K562 (cell line): ENCODE measurements around the gene RASGRP2. TPM values are rescaled to one million over a fixed set of nuclear protein-coding genes. Genes with fewer than 3 reads are reported as not detected.

Experiments
- ATAC-seq: fragments of 200-7000 bp; cut with Tn5 transposase; 3 replicates; pipeline ENCODE4 v1.9.1; 2020; ENCODE audit warnings: moderate library complexity
- BruUV-seq: library from RNA; stranded (reverse); fragments of 400-500 nt; replicated peaks from 2 replicates; lab custom pipeline; 2021; lab: Mats Ljungman, UMichigan
- CTCF ChIA-PET: fragments of 300-600 bp; formaldehyde crosslinking; extraction: SDS; loops from one replicate; lab custom pipeline; 2021; ENCODE audit warnings: low intra/inter-chr PET ratio; lab: Yijun Ruan, JAX
- POLR2A ChIA-PET: fragments of 300-600, 350-650 bp; sonication (Branson Sonifier 250); formaldehyde crosslinking; extraction: SDS; loops from one replicate; lab custom pipeline; 2021; ENCODE audit warnings: antibody characterized with exemption, inconsistent platforms; lab: Yijun Ruan, JAX
- DNase-seq, 4 experiments: peaks; one replicate each; pipeline versions ENCODE4 v3.0.0 to v3.0.0-alpha.2; 2011 to 2018; ENCODE audit warnings: low spot score in 3 of 4, mixed read lengths in 3 of 4; ENCODE audit errors: extremely low read depth in 1 of 4
- FAIRE-seq: peaks from 2 replicates; lab custom pipeline; 2011; peaks lifted over from hg19 to GRCh38; lab: Jason Lieb, UNC
- H2AFZ ChIP-seq: 2 replicates; pipeline ENCODE4 v1.6.0; 2011; ENCODE audit warnings: low read depth, low read length, control low read depth, inconsistent platforms
- H3K27ac ChIP-seq: fragments of 200-600 bp; 3 replicates; pipeline ENCODE4 v1.8.0; 2011; ENCODE audit warnings: low read depth, mild to moderate bottlenecking, control low read depth, inconsistent platforms, low read length, moderate library complexity, mixed read lengths; ENCODE audit errors: extremely low read depth
- H3K27me3 ChIP-seq, 2 experiments: fragments of 300-600 bp in 1 of 2; 2 replicates in 1 of 2; 3 replicates in 1 of 2; pipeline versions ENCODE4 v1.6.0 to v1.8.0; 2011; ENCODE audit warnings: inconsistent platforms in 2 of 2, low read length in 2 of 2, mild to moderate bottlenecking in 1 of 2, mixed read lengths in 1 of 2, moderate library complexity in 1 of 2; ENCODE audit not compliant: control insufficient read depth in 2 of 2, insufficient read depth in 2 of 2
- H3K36me3 ChIP-seq: fragments of 300-600 bp; 3 replicates; pipeline ENCODE4 v1.8.0; 2011; ENCODE audit warnings: mild to moderate bottlenecking, low read length, inconsistent platforms; ENCODE audit not compliant: control insufficient read depth, insufficient read depth
- H3K4me1 ChIP-seq, 2 experiments: fragments of 200-600 bp in 1 of 2; replicated peaks in 1 of 2; 2 replicates in 1 of 2; 3 replicates in 1 of 2; pipeline versions ENCODE4 v1.5.1 to v1.8.0; 2011; ENCODE audit warnings: inconsistent platforms in 2 of 2, low read length in 2 of 2, mild to moderate bottlenecking in 1 of 2, mixed read lengths in 1 of 2, moderate library complexity in 1 of 2; ENCODE audit not compliant: control insufficient read depth in 2 of 2, insufficient read depth in 2 of 2
- H3K4me2 ChIP-seq: 2 replicates; pipeline ENCODE4 v1.6.1; 2011; ENCODE audit warnings: low read length, control low read depth, inconsistent platforms, mixed read lengths; ENCODE audit not compliant: insufficient read depth
- H3K4me3 ChIP-seq: fragments of 200-600 bp; sonication (generic), shearing (Covaris generic); 2 replicates; pipeline ENCODE4 v1.5.1; 2016; ENCODE audit warnings: control low read depth, inconsistent platforms
- H3K79me2 ChIP-seq: fragments of 200-600 bp; 3 replicates; pipeline ENCODE4 v1.8.0; 2011; ENCODE audit warnings: low read length, inconsistent platforms; ENCODE audit not compliant: control insufficient read depth, insufficient read depth
- H3K9ac ChIP-seq, 2 experiments: 2 replicates each; pipeline versions ENCODE4 v1.6.0 to v1.6.1; 2011; ENCODE audit warnings: low read depth in 2 of 2, low read length in 2 of 2, control low read depth in 1 of 2, inconsistent platforms in 1 of 2, mild to moderate bottlenecking in 1 of 2, mixed read lengths in 1 of 2; ENCODE audit not compliant: insufficient read depth in 1 of 2
- H3K9me1 ChIP-seq: one replicate; pipeline ENCODE4 v1.6.0; 2011; ENCODE audit warnings: inconsistent platforms, mild to moderate bottlenecking, low read length, moderate library complexity; ENCODE audit not compliant: control insufficient read depth, insufficient read depth
- H3K9me3 ChIP-seq: replicated peaks from 2 replicates; pipeline ENCODE4 v1.5.1; 2011; ENCODE audit warnings: low read depth, low read length, inconsistent platforms; ENCODE audit not compliant: control insufficient read depth, insufficient read depth
- H4K20me1 ChIP-seq: replicated peaks from 2 replicates; pipeline ENCODE4 v1.6.1; 2011; ENCODE audit warnings: low read length, inconsistent platforms, mixed read lengths; ENCODE audit not compliant: control insufficient read depth, insufficient read depth
- CBFA2T3 ChIP-seq: fragments of 450-650 bp; IDR thresholded peaks from 2 replicates; pipeline ENCODE4 v1.6.1; 2017
- GATAD2A ChIP-seq: fragments of 450-650 bp; IDR thresholded peaks from 2 replicates; pipeline ENCODE4 v1.6.1; 2017
- WGBS: fragments of 100-300 bp; shearing (Covaris generic); methylation state at CpG from one replicate; pipeline ENCODE4 v1.1.6; 2016; ENCODE audit warnings: low coverage, mixed read lengths; ENCODE audit not compliant: insufficient coverage; ENCODE audit errors: missing lambda C conversion rate; 5-methylcytosine and 5-hydroxymethylcytosine counted together
- in situ Hi-C: fragments of 300-500 bp; cut with MboI; formaldehyde crosslinking; loops from 4 replicates; pipeline ENCODE4 v1.15.0; 2018; ENCODE audit warnings: inconsistent platforms, mixed read lengths
- intact Hi-C: fragments of 100-400 bp; cut with micrococcal nuclease; formaldehyde crosslinking; loops from 2 replicates; pipeline ENCODE4 v1.14.2; 2022
- polyA plus RNA-seq, 8 experiments: library from polyadenylated mRNA; depleted of rRNA in 4 of 8; stranded (reverse) in 5 of 8; unstranded in 3 of 8; fragments of >200 nt; fragmentation: Nextera tagmentation in 2 of 8; fragmentation: Illumina TruSeq in 1 of 8; extraction: Ambion mirVana in 2 of 8; extraction: Trizol in 1 of 8; gene quantifications; 2 replicates each; pipeline versions ENCODE4 v1.2.1 to v1.2.3, GENCODE V29; 2011 to 2014; ENCODE audit warnings: inconsistent platforms in 1 of 8, missing spikeins in 1 of 8
- total RNA-seq, 7 experiments: library from RNA; depleted of rRNA in 6 of 7; stranded (reverse); fragments of >200 nt in 6 of 7; fragmentation: Illumina TruSeq in 2 of 7; extraction: Trizol in 2 of 7; gene quantifications; 2 replicates each; pipeline versions ENCODE4 v1.2.1 to v1.2.3, GENCODE V29; 2011 to 2021; ENCODE audit warnings: low replicate concordance in 1 of 7
- TF ChIP-seq, protein P1 (sequence below): sonication (generic); formaldehyde crosslinking; IDR thresholded peaks from 2 replicates; pipeline ENCODE4 v1.8.1; 2023; ENCODE audit warnings: missing genetic modification reagents, mild to moderate bottlenecking, borderline replicate concordance
- TF ChIP-seq, protein P2 (sequence below), 2 experiments: fragments of 450-650 bp in 1 of 2; sonication (generic) in 1 of 2; formaldehyde crosslinking in 1 of 2; IDR thresholded peaks; 2 replicates each; pipeline versions ENCODE4 v1.7.1 to v1.9.0; 2016 to 2022; ENCODE audit warnings: inconsistent platforms in 1 of 2, mild to moderate bottlenecking in 1 of 2, missing genetic modification reagents in 1 of 2
- TF ChIP-seq, protein P3 (sequence below): sonication (generic); formaldehyde crosslinking; IDR thresholded peaks from 2 replicates; pipeline ENCODE4 v1.9.0; 2022; ENCODE audit warnings: mild to moderate bottlenecking, missing genetic modification reagents

RASGRP2 gene
- total and polyA plus RNA-seq, 9 of the 15 experiments (the other 6 are each of a cell fraction or from before 2014, with no cell fraction given) = 0.87 to 22.7 (median 5.5) TPM

DNA sequence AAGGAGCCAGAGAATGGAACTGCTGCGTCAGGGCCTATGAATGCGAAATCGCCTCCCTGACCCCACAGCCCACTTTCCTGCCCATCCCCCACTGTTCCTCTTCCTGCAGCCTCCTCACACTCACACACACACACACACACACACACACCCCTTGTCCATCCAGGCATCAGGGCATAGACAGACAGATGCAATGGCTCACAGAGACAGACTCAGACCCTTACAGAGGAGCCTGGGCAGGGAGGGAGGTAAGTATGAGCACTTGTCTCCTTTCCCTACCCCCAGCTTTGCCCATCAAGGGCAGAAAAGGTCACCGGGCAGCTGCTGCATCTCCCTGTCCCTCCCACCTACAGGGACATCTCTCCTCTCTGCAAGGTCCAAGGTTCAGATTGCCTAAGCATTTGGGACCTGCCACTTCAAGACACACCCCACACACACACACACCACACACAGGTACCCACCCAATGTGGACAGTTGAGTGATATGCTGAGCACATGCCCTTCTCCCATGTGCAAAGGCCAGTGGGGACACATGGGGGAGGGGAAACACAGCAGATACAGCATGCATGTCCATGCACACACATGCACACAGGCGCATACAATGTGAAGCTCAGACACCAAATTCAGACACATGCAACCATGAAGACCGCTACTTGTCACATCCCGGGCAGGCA, 18.9 kb downstream of the RASGRP2 start:
- intact Hi-C loops = loop anchor here (10.0 kb wide), 1 partner anchor 70 kb away; no protein-coding TSS in a partner anchor
- no peak overlapping the region for H3K9ac ChIP-seq
- peaks cover 0 to 14% of the 10 kb centered on the region in 2 experiments; a peak in 3 of 5 replicates for H3K27me3 ChIP-seq
- H3K36me3 ChIP-seq = no peaks in the 10 kb centered on the region
- no peak overlapping the region for H3K4me3 ChIP-seq
- H3K4me1 ChIP-seq = peaks cover 0 to 26% of the 10 kb centered on the region in 2 experiments; a peak in 4 of 5 replicates
- no TSS peak for BruUV-seq
- no peaks in the 10 kb centered on the region for H3K9me1 ChIP-seq
- CTCF ChIA-PET = interaction anchor here (0.6 kb wide), 1 partner anchor 312 kb away, joined by 3 read pairs; no protein-coding TSS in a partner anchor
- H3K79me2 ChIP-seq = no peaks in the 10 kb centered on the region
- H4K20me1 ChIP-seq = peaks cover 2% of the 10 kb centered on the region; the same call in 1 of the 2 replicates
- FAIRE-seq = no peak
- DNase-seq = no peak
- no peak for ATAC-seq
- H3K9me3 ChIP-seq = no peaks in the 10 kb centered on the region
- WGBS = 14% methylated on average over 7 of the region's 7 CpGs
- in situ Hi-C loops = no loop called here
- 0 out of 2 replicates have a peak, but pooled peaks have one; percentile 16 for TF ChIP-seq CBFA2T3
- TF ChIP-seq, protein P1, sequence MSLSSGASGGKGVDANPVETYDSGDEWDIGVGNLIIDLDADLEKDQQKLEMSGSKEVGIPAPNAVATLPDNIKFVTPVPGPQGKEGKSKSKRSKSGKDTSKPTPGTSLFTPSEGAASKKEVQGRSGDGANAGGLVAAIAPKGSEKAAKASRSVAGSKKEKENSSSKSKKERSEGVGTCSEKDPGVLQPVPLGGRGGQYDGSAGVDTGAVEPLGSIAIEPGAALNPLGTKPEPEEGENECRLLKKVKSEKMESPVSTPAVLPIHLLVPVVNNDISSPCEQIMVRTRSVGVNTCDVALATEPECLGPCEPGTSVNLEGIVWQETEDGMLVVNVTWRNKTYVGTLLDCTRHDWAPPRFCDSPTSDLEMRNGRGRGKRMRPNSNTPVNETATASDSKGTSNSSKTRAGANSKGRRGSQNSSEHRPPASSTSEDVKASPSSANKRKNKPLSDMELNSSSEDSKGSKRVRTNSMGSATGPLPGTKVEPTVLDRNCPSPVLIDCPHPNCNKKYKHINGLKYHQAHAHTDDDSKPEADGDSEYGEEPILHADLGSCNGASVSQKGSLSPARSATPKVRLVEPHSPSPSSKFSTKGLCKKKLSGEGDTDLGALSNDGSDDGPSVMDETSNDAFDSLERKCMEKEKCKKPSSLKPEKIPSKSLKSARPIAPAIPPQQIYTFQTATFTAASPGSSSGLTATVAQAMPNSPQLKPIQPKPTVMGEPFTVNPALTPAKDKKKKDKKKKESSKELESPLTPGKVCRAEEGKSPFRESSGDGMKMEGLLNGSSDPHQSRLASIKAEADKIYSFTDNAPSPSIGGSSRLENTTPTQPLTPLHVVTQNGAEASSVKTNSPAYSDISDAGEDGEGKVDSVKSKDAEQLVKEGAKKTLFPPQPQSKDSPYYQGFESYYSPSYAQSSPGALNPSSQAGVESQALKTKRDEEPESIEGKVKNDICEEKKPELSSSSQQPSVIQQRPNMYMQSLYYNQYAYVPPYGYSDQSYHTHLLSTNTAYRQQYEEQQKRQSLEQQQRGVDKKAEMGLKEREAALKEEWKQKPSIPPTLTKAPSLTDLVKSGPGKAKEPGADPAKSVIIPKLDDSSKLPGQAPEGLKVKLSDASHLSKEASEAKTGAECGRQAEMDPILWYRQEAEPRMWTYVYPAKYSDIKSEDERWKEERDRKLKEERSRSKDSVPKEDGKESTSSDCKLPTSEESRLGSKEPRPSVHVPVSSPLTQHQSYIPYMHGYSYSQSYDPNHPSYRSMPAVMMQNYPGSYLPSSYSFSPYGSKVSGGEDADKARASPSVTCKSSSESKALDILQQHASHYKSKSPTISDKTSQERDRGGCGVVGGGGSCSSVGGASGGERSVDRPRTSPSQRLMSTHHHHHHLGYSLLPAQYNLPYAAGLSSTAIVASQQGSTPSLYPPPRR (CRISPR knock-in tag) = no peak
- TF ChIP-seq, protein P2, sequence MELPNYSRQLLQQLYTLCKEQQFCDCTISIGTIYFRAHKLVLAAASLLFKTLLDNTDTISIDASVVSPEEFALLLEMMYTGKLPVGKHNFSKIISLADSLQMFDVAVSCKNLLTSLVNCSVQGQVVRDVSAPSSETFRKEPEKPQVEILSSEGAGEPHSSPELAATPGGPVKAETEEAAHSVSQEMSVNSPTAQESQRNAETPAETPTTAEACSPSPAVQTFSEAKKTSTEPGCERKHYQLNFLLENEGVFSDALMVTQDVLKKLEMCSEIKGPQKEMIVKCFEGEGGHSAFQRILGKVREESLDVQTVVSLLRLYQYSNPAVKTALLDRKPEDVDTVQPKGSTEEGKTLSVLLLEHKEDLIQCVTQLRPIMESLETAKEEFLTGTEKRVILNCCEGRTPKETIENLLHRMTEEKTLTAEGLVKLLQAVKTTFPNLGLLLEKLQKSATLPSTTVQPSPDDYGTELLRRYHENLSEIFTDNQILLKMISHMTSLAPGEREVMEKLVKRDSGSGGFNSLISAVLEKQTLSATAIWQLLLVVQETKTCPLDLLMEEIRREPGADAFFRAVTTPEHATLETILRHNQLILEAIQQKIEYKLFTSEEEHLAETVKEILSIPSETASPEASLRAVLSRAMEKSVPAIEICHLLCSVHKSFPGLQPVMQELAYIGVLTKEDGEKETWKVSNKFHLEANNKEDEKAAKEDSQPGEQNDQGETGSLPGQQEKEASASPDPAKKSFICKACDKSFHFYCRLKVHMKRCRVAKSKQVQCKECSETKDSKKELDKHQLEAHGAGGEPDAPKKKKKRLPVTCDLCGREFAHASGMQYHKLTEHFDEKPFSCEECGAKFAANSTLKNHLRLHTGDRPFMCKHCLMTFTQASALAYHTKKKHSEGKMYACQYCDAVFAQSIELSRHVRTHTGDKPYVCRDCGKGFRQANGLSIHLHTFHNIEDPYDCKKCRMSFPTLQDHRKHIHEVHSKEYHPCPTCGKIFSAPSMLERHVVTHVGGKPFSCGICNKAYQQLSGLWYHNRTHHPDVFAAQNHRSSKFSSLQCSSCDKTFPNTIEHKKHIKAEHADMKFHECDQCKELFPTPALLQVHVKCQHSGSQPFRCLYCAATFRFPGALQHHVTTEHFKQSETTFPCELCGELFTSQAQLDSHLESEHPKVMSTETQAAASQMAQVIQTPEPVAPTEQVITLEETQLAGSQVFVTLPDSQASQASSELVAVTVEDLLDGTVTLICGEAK (IDR thresholded peaks at IDR 0.05) = no peak
- TF ChIP-seq, protein P2 (CRISPR knock-in tag; IDR thresholded peaks at IDR 0.05) = 0 out of 2 replicates have a peak, but pooled peaks have one; percentile 23
- TF ChIP-seq, protein P3, sequence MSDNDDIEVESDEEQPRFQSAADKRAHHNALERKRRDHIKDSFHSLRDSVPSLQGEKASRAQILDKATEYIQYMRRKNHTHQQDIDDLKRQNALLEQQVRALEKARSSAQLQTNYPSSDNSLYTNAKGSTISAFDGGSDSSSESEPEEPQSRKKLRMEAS (CRISPR knock-in tag) = peak; percentile 33; the same call in 1 of the 2 replicates
- no peak for TF ChIP-seq GATAD2A
- no peak overlapping the region for H3K4me2 ChIP-seq
- no peak overlapping the region for H3K27ac ChIP-seq
- POLR2A ChIA-PET = interaction anchor here (0.5 to 0.6 kb wide), 3 partner anchors 13 to 182 kb away, joined by 3 to 4 read pairs (median 3); no protein-coding TSS in a partner anchor
- H2AFZ ChIP-seq = no peak overlapping the region
